Fibroblast of lung (primary cell): ENCODE results near the gene CIB1. TPM values are rescaled to one million over a fixed set of nuclear protein-coding genes. Genes with fewer than 3 reads are reported as not detected.

Source experiments
- DNase-seq, 2 donors: peaks; one replicate each; pipeline versions ENCODE4 v3.0.0 to v3.0.0-alpha.2; 2010; ENCODE audit warnings: low read depth in 2 of 2
- H2AFZ ChIP-seq: 2 replicates; pipeline ENCODE4 v1.5.1; 2012; ENCODE audit warnings: low read length, control low read depth, inconsistent platforms
- H3K27ac ChIP-seq: 2 replicates; pipeline ENCODE4 v1.5.1; 2011; ENCODE audit warnings: low read length, control low read depth; ENCODE audit not compliant: insufficient read depth
- H3K27me3 ChIP-seq: 2 replicates; pipeline ENCODE4 v1.5.1; 2011; ENCODE audit warnings: mild to moderate bottlenecking, low read length; ENCODE audit not compliant: control insufficient read depth, insufficient read depth
- H3K36me3 ChIP-seq: 2 replicates; pipeline ENCODE4 v1.5.1; 2011; ENCODE audit warnings: low read length; ENCODE audit not compliant: control insufficient read depth, insufficient read depth
- H3K4me1 ChIP-seq: 2 replicates; pipeline ENCODE4 v1.5.1; 2011; ENCODE audit warnings: low read length; ENCODE audit not compliant: control insufficient read depth, insufficient read depth; ENCODE audit errors: extremely low read depth
- H3K4me2 ChIP-seq: 2 replicates; pipeline ENCODE4 v1.5.1; 2011; ENCODE audit warnings: low read length, control low read depth; ENCODE audit not compliant: insufficient read depth; ENCODE audit errors: extremely low read depth
- H3K4me3 ChIP-seq, 4 experiments: fragments of 200-600 bp in 1 of 4; sonication (generic) in 1 of 4; replicated peaks in 1 of 4; 2 replicates each; pipeline ENCODE4 v1.5.1; 2011 to 2016; ENCODE audit warnings: low read length in 4 of 4, low read depth in 3 of 4, mild to moderate bottlenecking in 3 of 4, control low read depth in 2 of 4, inconsistent platforms in 1 of 4, mixed read lengths in 1 of 4; ENCODE audit not compliant: insufficient read depth in 1 of 4; ENCODE audit errors: control extremely low read depth in 1 of 4
- H3K79me2 ChIP-seq: 2 replicates; pipeline ENCODE4 v1.5.1; 2012; ENCODE audit warnings: mild to moderate bottlenecking, low read length, inconsistent platforms; ENCODE audit not compliant: control insufficient read depth, insufficient read depth
- H3K9ac ChIP-seq: 2 replicates; pipeline ENCODE4 v1.5.1; 2011; ENCODE audit warnings: mild to moderate bottlenecking, low read length, control low read depth; ENCODE audit not compliant: insufficient read depth
- H3K9me3 ChIP-seq: 2 replicates; pipeline ENCODE4 v1.5.1; 2012; ENCODE audit warnings: low read depth, low read length; ENCODE audit not compliant: control insufficient read depth, insufficient read depth
- H4K20me1 ChIP-seq: 2 replicates; pipeline ENCODE4 v1.5.1; 2011; ENCODE audit warnings: low read length; ENCODE audit not compliant: control insufficient read depth, insufficient read depth; ENCODE audit errors: extremely low read depth
- CTCF ChIP-seq, 2 donors: IDR thresholded peaks in 1 of 2; conservative IDR thresholded peaks in 1 of 2; 1 replicate in 1 of 2; 2 replicates in 1 of 2; pipeline ENCODE4 v1.5.1; 2011 to 2012; ENCODE audit warnings: low read length in 2 of 2, control low read depth in 1 of 2, inconsistent platforms in 1 of 2, low read depth in 1 of 2, mild to moderate bottlenecking in 1 of 2
- EZH2 ChIP-seq: IDR thresholded peaks from 2 replicates; pipeline ENCODE4 v1.5.1; 2012; ENCODE audit warnings: low read length, control low read depth, mild to moderate bottlenecking; ENCODE audit errors: missing control alignments
- polyA plus RNA-seq, 2 donors: library from polyadenylated mRNA; depleted of rRNA in 1 of 2; stranded (reverse) in 1 of 2; unstranded in 1 of 2; fragments of >200 nt; gene quantifications; 2 replicates each; pipeline ENCODE4 v1.2.1, GENCODE V29; 2011 to 2012; ENCODE audit warnings: missing spikeins in 1 of 2
- total RNA-seq: library from RNA; depleted of rRNA; stranded (reverse); fragments of >200 nt; gene quantifications from 2 replicates; pipeline ENCODE4 v1.2.1, GENCODE V29; 2014

CIB1 gene
- total and polyA plus RNA-seq, 2 donors (not counting 1 experiment from before 2014, with no cell fraction given): 27.7 to 42.7 TPM

GRCh38 chr15:90227816-90228772, 5.6 kb downstream of the CIB1 start:
- Histone ChIP-seq H3K27me3 (no peaks in the 10 kb centered on the region), H3K4me1 (peaks cover 4% of the 10 kb centered on the region), H3K79me2 (peaks cover 8% of the 10 kb centered on the region), H3K4me3 (no peak overlapping the region), H3K36me3 (peaks cover 17% of the 10 kb centered on the region), H2AFZ (no peak overlapping the region), H3K9ac (no peak overlapping the region), H3K4me2 (no peak overlapping the region), H3K27ac (no peak overlapping the region), H3K9me3 (no peaks in the 10 kb centered on the region), H4K20me1 (no peaks in the 10 kb centered on the region)
- DNase-seq: no peak
- TF ChIP-seq CTCF (conservative IDR thresholded peaks at IDR 0.05 in 1 of 2, IDR thresholded peaks at IDR 0.05 in 1 of 2; ENCODE audit: low read depth in 1 of 2, low read length in 2 of 2) (no peak), EZH2 (no peak)

DNA sequence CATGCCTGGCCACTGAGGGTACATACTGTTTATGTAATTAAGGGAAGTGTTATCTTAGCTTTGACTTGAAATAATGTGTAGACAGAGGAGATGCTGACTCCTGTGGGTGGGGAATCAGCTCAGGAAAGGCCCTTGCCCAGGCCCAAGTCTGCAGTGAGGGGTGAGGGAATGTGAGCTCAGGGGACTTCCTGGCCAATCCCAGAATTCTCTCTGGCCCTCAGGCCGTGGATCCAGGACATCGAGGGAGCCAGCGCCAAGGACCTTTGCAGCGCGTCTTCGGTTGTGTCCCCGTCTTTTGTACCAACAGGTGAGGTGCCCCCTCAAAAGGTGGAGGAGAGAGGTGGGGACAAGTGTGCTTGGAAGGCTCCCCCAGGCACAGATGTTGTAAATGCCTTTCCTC, 6.4 kb downstream of the CIB1 start:
- Histone ChIP-seq H3K9me3 (no peaks in the 10 kb centered on the region), H3K27me3 (no peaks in the 10 kb centered on the region), H3K4me2 (no peak overlapping the region), H3K9ac (no peak overlapping the region), H4K20me1 (no peaks in the 10 kb centered on the region), H3K79me2 (peaks cover 5% of the 10 kb centered on the region), H3K4me3 (no peak overlapping the region), H3K27ac (no peak overlapping the region), H3K4me1 (peaks cover 3% of the 10 kb centered on the region), H3K36me3 (peaks cover 17% of the 10 kb centered on the region), H2AFZ (no peak overlapping the region)
- DNase-seq: no peak
- no peak for TF ChIP-seq EZH2
- no peak for TF ChIP-seq CTCF (conservative IDR thresholded peaks at IDR 0.05 in 1 of 2, IDR thresholded peaks at IDR 0.05 in 1 of 2; ENCODE audit: low read depth in 1 of 2, low read length in 2 of 2)

GRCh38 chr15:90225504-90226234, 8.1 kb downstream of the CIB1 start:
- H3K36me3 ChIP-seq: peaks cover 10% of the 10 kb centered on the region
- H2AFZ ChIP-seq: no peak overlapping the region
- H3K79me2 ChIP-seq: no peaks in the 10 kb centered on the region
- H3K4me2 ChIP-seq: no peak overlapping the region
- H4K20me1 ChIP-seq: no peaks in the 10 kb centered on the region
- H3K27me3 ChIP-seq: no peaks in the 10 kb centered on the region
- H3K27ac ChIP-seq: no peak overlapping the region
- no peak overlapping the region for H3K9ac ChIP-seq
- no peak overlapping the region for H3K4me3 ChIP-seq
- no peak for DNase-seq
- no peaks in the 10 kb centered on the region for H3K9me3 ChIP-seq
- peaks cover 3% of the 10 kb centered on the region for H3K4me1 ChIP-seq
- TF ChIP-seq EZH2: no peak
